PC-9 (cell line): ENCODE results near the gene USF2. TPM values are rescaled to one million over a fixed set of nuclear protein-coding genes. Genes with fewer than 3 reads are reported as not detected.

Experiments
- BruUV-seq: library from RNA; stranded (reverse); fragments of 400-500 nt; replicated peaks from 2 replicates; lab custom pipeline; 2021; lab: Mats Ljungman, UMichigan
- CTCF ChIA-PET: fragments of 300-600 bp; sonication (Branson Sonifier 250); formaldehyde crosslinking; loops from one replicate; lab custom pipeline; 2022; ENCODE audit warnings: antibody characterized with exemption; lab: Charles Lee
- POLR2A ChIA-PET: fragments of 300-600 bp; sonication (Branson Sonifier 250); formaldehyde crosslinking; loops from one replicate; lab custom pipeline; 2022; ENCODE audit warnings: antibody characterized with exemption; ENCODE audit not compliant: unreplicated experiment; lab: Charles Lee
- DNase-seq, 2 experiments: peaks; one replicate each; pipeline versions ENCODE4 v3.0.0 to v3.0.0-alpha.2; 2015 to 2022; ENCODE audit warnings: mixed read lengths in 1 of 2
- H2AFZ ChIP-seq: fragments of 200-600 bp; sonication (generic); 2 replicates; pipeline ENCODE4 v1.8.1; 2017; ENCODE audit warnings: antibody characterized with exemption
- H3F3A ChIP-seq: fragments of 200-600 bp; sonication (generic); 2 replicates; pipeline ENCODE4 v1.8.1; 2017; ENCODE audit warnings: antibody characterized with exemption, mild to moderate bottlenecking, low read depth; ENCODE audit not compliant: insufficient read depth
- H3K27ac ChIP-seq: fragments of 200-600 bp; sonication (generic); 2 replicates; pipeline ENCODE4 v1.6.1; 2016; ENCODE audit warnings: mixed run types
- H3K27me3 ChIP-seq: fragments of 200-600 bp; sonication (generic); 2 replicates; pipeline ENCODE4 v1.6.1; 2016; ENCODE audit warnings: low read depth, mixed run types; ENCODE audit not compliant: insufficient read depth
- H3K36me3 ChIP-seq: fragments of 200-600 bp; sonication (generic); 2 replicates; pipeline ENCODE4 v1.6.1; 2016; ENCODE audit warnings: low read depth, mixed run types
- H3K4me1 ChIP-seq: fragments of 200-600 bp; sonication (generic); replicated peaks from 2 replicates; pipeline ENCODE4 v1.6.1; 2016; ENCODE audit warnings: mixed run types; ENCODE audit not compliant: insufficient read depth
- H3K4me2 ChIP-seq: fragments of 200-600 bp; sonication (generic); 2 replicates; pipeline ENCODE4 v1.6.1; 2017; ENCODE audit warnings: mixed run types
- H3K4me3 ChIP-seq: fragments of 200-600 bp; sonication (generic); 2 replicates; pipeline ENCODE4 v1.6.1; 2016; ENCODE audit warnings: mixed run types
- H3K79me2 ChIP-seq: fragments of 200-600 bp; sonication (generic); 2 replicates; pipeline ENCODE4 v1.6.1; 2017; ENCODE audit warnings: low read depth, mixed run types
- H3K9me2 ChIP-seq: fragments of 200-600 bp; sonication (generic); 2 replicates; pipeline ENCODE4 v1.8.1; 2017; ENCODE audit warnings: mild to moderate bottlenecking; ENCODE audit not compliant: insufficient read depth
- H3K9me3 ChIP-seq: fragments of 200-600 bp; sonication (generic); 2 replicates; pipeline ENCODE4 v1.8.1; 2016; ENCODE audit warnings: low read depth; ENCODE audit not compliant: insufficient read depth
- H4K20me1 ChIP-seq: fragments of 200-600 bp; sonication (generic); 2 replicates; pipeline ENCODE4 v1.8.1; 2017; ENCODE audit not compliant: insufficient read depth
- CTCF ChIP-seq: fragments of 200-600 bp; sonication (generic); conservative IDR thresholded peaks from 2 replicates; pipeline ENCODE4 v1.6.1; 2017; ENCODE audit warnings: mixed run types, antibody characterized with exemption, mild to moderate bottlenecking, moderate library complexity
- EZH2 ChIP-seq: fragments of 200-600 bp; sonication (generic); IDR thresholded peaks from 2 replicates; pipeline ENCODE4 v1.8.0; 2017; ENCODE audit warnings: antibody characterized with exemption, low read depth
- intact Hi-C: fragments of 100-400 bp; cut with micrococcal nuclease; formaldehyde crosslinking; loops from one replicate; pipeline ENCODE4 v1.10.0; 2022; ENCODE audit not compliant: unreplicated experiment
- total RNA-seq: library from RNA; stranded (reverse); gene quantifications from 2 replicates; pipeline ENCODE4 v1.2.3, GENCODE V29; 2021

USF2 gene
- total RNA-seq, 1 experiment from 2014 or later = 98.2 TPM

- Histone ChIP-seq H3K4me1 (no peaks in the 10 kb centered on the region), H3K79me2 (no peaks in the 10 kb centered on the region), H3K9me3 (no peaks in the 10 kb centered on the region), H2AFZ (no peak overlapping the region), H3K27me3 (0 out of 2 replicates have a peak, but pooled peaks cover 3% of the 10 kb centered on the region), H4K20me1 (no peaks in the 10 kb centered on the region), H3K36me3 (no peaks in the 10 kb centered on the region), H3F3A (peaks cover 37% of the 10 kb centered on the region), H3K4me2 (no peak overlapping the region), H3K4me3 (no peak overlapping the region), H3K27ac (no peak overlapping the region), H3K9me2 (no peaks in the 10 kb centered on the region)
- BruUV-seq = no TSS peak
- intact Hi-C loops = no loop called here
- ChIA-PET POLR2A (interaction anchor here (0.6 kb wide), 1 partner anchor 29 kb away, joined by 8 read pairs; no protein-coding TSS in a partner anchor), CTCF (no interaction called here)
- TF ChIP-seq EZH2 = no peak
- TF ChIP-seq CTCF = no peak
- no peak for DNase-seq
Observed at GRCh38 chr19:35296644-35297514, 28.1 kb downstream of the USF2 start.

- ChIA-PET CTCF (no interaction called here), POLR2A (no interaction called here)
- Histone ChIP-seq H3K27ac (no peak overlapping the region), H4K20me1 (no peaks in the 10 kb centered on the region), H3K79me2 (no peaks in the 10 kb centered on the region), H3K4me2 (no peak overlapping the region), H3K4me1 (no peaks in the 10 kb centered on the region), H3K9me3 (no peaks in the 10 kb centered on the region), H3K27me3 (0 out of 2 replicates have a peak, but pooled peaks cover 3% of the 10 kb centered on the region), H2AFZ (no peak overlapping the region), H3K9me2 (no peaks in the 10 kb centered on the region), H3K4me3 (no peak overlapping the region), H3F3A (peaks cover 37% of the 10 kb centered on the region), H3K36me3 (no peaks in the 10 kb centered on the region)
- DNase-seq = no peak
- no TSS peak for BruUV-seq
- TF ChIP-seq CTCF (no peak), EZH2 (no peak)
- intact Hi-C loops = no loop called here
Observed at GRCh38 chr19:35297515-35297848, 28.7 kb downstream of the USF2 start.

GRCh38 chr19:35297922-35298321 lies 29.2 kb downstream of the USF2 start:
- TF ChIP-seq CTCF = no peak
- no peaks in the 10 kb centered on the region for H3K79me2 ChIP-seq
- H3K36me3 ChIP-seq = no peaks in the 10 kb centered on the region
- intact Hi-C loops = no loop called here
- ChIA-PET POLR2A (no interaction called here), CTCF (no interaction called here)
- H3F3A ChIP-seq = peaks cover 37% of the 10 kb centered on the region
- no peak overlapping the region for H3K27ac ChIP-seq
- no peak overlapping the region for H2AFZ ChIP-seq
- 0 out of 2 replicates have a peak, but pooled peaks cover 3% of the 10 kb centered on the region for H3K27me3 ChIP-seq
- no peaks in the 10 kb centered on the region for H3K9me3 ChIP-seq
- no peak for DNase-seq
- H3K4me1 ChIP-seq = no peaks in the 10 kb centered on the region
- no peaks in the 10 kb centered on the region for H4K20me1 ChIP-seq
- no peak overlapping the region for H3K4me3 ChIP-seq
- BruUV-seq = no TSS peak
- H3K9me2 ChIP-seq = no peaks in the 10 kb centered on the region
- H3K4me2 ChIP-seq = no peak overlapping the region
